ENCODE measurements around the gene TLK2. TPM values are rescaled to one million over a fixed set of nuclear protein-coding genes. Genes with fewer than 3 reads are reported as not detected.

TLK2 gene
- total RNA-seq, 1 donor from 2014 or later = 53.4 TPM

DNA sequence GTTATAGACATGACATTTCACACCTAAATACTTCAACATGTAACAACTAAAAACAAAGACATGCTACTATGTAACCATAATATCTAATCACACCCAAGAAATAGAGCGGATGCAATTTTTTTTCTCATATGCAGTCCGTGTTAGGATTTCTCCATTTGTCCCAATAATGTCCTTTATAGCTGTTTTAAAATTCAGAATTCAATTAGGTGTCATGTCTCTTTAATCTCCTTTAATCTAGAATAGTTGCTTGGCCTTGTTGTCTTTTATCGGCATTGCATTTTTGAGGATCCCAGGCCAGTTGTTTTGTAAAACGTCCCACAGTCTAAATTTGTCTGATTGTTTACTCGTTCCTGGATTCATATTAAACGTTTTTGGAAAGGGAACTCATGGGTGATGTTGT is 163.3 kb downstream of the TLK2 start:
- no peaks in the 10 kb centered on the region for H3K9me3 Mint-ChIP-seq
- no peak overlapping the region for H3K4me3 Mint-ChIP-seq
- H3K27ac Mint-ChIP-seq = no peak overlapping the region
- no peak for DNase-seq (ENCODE audit: extremely low spot score, unreplicated experiment)
- no peaks in the 10 kb centered on the region for H3K27me3 Mint-ChIP-seq
- peaks cover 15% of the 10 kb centered on the region for H3K4me1 Mint-ChIP-seq (ENCODE audit: unreplicated experiment)
- H3K36me3 Mint-ChIP-seq = no peaks in the 10 kb centered on the region
- TF ChIP-seq, protein P1, sequence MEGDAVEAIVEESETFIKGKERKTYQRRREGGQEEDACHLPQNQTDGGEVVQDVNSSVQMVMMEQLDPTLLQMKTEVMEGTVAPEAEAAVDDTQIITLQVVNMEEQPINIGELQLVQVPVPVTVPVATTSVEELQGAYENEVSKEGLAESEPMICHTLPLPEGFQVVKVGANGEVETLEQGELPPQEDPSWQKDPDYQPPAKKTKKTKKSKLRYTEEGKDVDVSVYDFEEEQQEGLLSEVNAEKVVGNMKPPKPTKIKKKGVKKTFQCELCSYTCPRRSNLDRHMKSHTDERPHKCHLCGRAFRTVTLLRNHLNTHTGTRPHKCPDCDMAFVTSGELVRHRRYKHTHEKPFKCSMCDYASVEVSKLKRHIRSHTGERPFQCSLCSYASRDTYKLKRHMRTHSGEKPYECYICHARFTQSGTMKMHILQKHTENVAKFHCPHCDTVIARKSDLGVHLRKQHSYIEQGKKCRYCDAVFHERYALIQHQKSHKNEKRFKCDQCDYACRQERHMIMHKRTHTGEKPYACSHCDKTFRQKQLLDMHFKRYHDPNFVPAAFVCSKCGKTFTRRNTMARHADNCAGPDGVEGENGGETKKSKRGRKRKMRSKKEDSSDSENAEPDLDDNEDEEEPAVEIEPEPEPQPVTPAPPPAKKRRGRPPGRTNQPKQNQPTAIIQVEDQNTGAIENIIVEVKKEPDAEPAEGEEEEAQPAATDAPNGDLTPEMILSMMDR (conservative IDR thresholded peaks at IDR 0.05) = no peak

- DNase-seq (ENCODE audit: extremely low spot score, unreplicated experiment) = no peak
- TF ChIP-seq, protein P1 (conservative IDR thresholded peaks at IDR 0.05) = no peak
- Mint-ChIP-seq H3K4me1 (ENCODE audit: unreplicated experiment) (peaks cover 18% of the 10 kb centered on the region), H3K27me3 (no peaks in the 10 kb centered on the region), H3K27ac (no peak overlapping the region), H3K36me3 (no peaks in the 10 kb centered on the region), H3K4me3 (no peak overlapping the region), H3K9me3 (no peaks in the 10 kb centered on the region)
Observed at GRCh38 chr17:62643496-62643895, 164.9 kb downstream of the TLK2 start.

DNA sequence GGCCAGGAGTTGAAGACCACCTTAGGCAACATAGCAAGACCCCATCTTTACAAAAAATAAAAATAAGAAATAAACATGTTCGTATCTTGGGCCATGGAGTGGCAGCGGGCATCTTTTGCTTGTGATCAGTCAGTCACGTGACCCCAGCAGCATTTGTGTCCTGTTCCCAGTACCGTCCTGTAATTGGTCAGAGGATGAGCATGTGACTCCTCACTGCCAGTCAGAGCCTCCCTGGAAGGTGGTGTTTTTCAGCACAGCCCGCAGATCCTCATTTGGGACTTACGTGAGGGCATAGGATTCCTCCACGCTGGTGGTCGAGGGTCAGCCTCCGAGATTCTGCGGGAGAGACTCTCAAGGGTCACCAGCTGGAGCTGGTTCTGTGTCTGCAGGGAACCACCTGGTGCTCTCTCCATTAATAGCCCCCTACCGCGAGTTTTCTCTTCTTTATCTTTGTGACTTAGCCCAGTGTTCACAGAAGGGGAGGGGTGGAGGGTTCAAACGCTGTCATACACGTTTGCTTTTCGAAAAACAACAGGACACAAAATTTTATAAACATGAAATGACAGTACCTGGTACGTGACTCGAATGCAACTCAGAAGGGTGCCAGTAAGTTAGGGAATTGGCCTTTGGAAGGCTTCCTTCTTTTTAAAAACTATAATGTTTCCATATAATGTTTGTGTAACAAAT is 166.0 kb downstream of the TLK2 start:
- peaks cover 24% of the 10 kb centered on the region for H3K4me1 Mint-ChIP-seq (ENCODE audit: unreplicated experiment)
- no peak overlapping the region for H3K27ac Mint-ChIP-seq
- TF ChIP-seq, protein P1 (conservative IDR thresholded peaks at IDR 0.05) = no peak
- H3K36me3 Mint-ChIP-seq = no peaks in the 10 kb centered on the region
- no peak for DNase-seq (ENCODE audit: extremely low spot score, unreplicated experiment)
- H3K9me3 Mint-ChIP-seq = no peaks in the 10 kb centered on the region
- H3K27me3 Mint-ChIP-seq = no peaks in the 10 kb centered on the region
- H3K4me3 Mint-ChIP-seq = no peak overlapping the region

DNA sequence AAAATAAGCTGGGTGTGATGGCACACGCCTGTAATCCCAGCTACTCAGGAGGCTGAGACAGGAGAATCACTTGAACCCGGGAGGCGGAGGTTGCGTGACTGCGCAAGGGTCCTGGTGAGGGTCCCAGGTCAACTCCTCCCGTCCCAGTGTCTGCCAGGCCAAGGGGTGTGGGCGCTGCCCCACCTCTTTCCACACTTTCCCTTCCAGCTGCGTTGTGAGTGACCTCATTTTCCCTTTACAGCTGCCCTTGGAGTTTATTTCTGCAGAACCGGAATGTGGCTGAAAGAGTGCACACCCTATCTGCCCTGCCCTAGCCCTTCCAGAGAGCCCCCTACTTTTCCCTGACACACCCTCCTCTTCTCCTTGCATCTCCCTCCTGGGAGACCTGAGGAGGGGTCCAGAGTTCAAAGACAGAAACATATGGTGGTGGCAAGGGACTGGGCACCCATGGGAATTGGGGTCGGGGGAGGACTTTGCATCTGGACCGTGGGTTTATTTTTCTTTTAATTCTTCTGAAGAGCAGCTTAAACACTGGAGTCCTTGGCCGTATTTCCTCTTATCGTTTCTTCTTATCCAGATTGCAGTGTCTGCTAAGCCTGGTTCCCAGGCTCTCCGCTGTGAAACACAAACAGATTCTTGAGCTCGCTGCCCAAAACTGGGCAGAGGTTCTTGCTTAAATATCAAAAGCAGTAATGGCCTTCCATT is 169.8 kb downstream of the TLK2 start:
- no peak overlapping the region for H3K4me3 Mint-ChIP-seq
- DNase-seq (ENCODE audit: extremely low spot score, unreplicated experiment) = no peak
- H3K4me1 Mint-ChIP-seq (ENCODE audit: unreplicated experiment) = peaks cover 28% of the 10 kb centered on the region
- H3K27ac Mint-ChIP-seq = no peak overlapping the region
- H3K27me3 Mint-ChIP-seq = peaks cover 6% of the 10 kb centered on the region
- TF ChIP-seq, protein P1 (conservative IDR thresholded peaks at IDR 0.05) = no peak
- no peaks in the 10 kb centered on the region for H3K36me3 Mint-ChIP-seq
- H3K9me3 Mint-ChIP-seq = no peaks in the 10 kb centered on the region

DNA sequence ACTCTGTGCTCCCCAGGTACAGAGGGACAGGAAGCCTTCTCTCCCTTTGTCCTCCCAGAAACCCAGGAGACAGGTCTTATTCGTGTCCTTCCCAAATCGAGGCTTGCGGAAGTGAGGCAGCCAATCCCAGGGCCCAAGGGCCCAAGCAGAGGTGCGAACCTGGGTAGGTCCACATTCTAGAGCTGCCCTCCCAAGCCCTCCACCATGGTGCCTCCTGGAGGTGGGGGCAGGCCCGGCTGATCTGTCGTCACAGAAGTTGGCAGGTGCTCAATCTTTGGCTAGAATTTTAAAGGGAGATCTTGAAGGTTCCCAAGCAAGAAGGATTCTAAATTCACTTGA is 170.3 kb downstream of the TLK2 start:
- Mint-ChIP-seq H3K36me3 (no peaks in the 10 kb centered on the region), H3K27ac (no peak overlapping the region)
- DNase-seq (ENCODE audit: extremely low spot score, unreplicated experiment) = no peak

More for the DNA sequence above, 170.3 kb downstream of the TLK2 start:
- TF ChIP-seq, protein P1 (conservative IDR thresholded peaks at IDR 0.05) = no peak
- H3K9me3 Mint-ChIP-seq = no peaks in the 10 kb centered on the region
- peaks cover 32% of the 10 kb centered on the region for H3K4me1 Mint-ChIP-seq (ENCODE audit: unreplicated experiment)
- H3K4me3 Mint-ChIP-seq = no peak overlapping the region
- H3K27me3 Mint-ChIP-seq = peaks cover 6% of the 10 kb centered on the region

All from type B pancreatic cell (in vitro differentiated cells).